ENCODE data around the gene HOXC11. TPM values are rescaled to one million over a fixed set of nuclear protein-coding genes. Genes with fewer than 3 reads are reported as not detected.

HOXC11 gene
- total RNA-seq, 1 donor from 2014 or later = not detected

DNA sequence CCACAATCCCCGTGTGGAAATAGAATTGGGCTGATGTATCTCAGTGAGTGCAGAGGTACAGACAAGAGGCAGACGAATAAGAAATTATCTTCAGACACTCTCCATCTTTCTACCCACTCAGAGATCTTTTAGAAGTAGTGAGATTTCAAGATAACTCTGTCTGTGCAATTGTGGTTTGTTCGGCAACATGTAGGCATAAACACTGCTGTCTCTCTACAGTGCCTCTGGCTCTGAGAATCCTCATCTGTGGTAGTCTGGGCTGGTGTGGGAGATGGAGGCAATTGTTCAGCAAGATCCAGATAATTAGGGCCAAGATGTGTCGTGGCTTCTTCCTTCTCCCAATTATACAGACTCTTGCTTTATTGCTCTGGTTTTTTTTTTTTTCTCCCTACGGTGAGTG lies 31.2 kb upstream of the HOXC11 start:
- no peak for DNase-seq (ENCODE audit: low spot score)

DNA sequence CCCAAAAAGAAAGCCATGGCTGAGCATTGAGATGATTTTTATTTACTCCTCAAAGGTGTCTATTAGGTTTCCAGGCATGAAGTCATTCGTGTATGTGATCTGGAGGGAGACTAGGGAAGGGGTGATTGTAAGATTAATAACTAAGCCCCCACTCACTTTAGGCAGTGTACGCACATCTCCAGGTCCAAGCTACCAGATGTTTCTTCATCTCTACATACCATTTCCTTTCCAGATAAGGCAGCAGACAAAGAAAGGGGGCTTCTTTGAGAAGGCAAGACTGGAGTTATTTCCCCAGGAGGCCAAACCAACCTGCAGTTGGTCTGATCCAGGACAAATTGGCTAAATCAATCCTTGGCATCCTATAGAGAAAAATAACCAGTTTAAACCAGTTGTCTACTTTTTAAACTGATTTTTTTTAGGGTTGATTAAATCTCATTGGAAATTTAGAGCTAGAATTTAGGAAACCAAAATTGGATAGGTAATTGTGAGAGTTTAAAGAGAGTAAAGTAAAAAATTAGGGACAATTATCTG lies 30.4 kb upstream of the HOXC11 start:
- DNase-seq (ENCODE audit: low spot score) = no peak

DNA sequence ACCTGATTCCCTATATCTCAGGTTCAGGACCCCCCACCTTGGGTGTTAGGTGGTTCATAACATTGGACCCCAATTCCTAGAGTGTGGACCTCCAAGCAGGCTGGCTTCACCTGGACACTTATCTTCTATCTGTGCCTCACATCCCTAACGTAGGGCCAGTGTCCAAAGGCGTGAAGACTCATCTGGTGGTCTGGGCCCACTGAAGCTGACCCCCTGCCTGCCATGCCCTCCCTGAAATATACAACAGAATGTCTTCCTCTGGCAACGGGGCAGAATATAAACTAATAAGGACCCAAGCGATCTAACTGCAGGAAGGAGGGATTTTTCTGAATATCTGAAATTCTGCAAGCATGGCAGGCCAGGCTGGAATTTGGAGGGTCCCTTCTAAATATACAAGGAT lies 28.7 kb upstream of the HOXC11 start:
- DNase-seq (ENCODE audit: low spot score) = no peak

DNA sequence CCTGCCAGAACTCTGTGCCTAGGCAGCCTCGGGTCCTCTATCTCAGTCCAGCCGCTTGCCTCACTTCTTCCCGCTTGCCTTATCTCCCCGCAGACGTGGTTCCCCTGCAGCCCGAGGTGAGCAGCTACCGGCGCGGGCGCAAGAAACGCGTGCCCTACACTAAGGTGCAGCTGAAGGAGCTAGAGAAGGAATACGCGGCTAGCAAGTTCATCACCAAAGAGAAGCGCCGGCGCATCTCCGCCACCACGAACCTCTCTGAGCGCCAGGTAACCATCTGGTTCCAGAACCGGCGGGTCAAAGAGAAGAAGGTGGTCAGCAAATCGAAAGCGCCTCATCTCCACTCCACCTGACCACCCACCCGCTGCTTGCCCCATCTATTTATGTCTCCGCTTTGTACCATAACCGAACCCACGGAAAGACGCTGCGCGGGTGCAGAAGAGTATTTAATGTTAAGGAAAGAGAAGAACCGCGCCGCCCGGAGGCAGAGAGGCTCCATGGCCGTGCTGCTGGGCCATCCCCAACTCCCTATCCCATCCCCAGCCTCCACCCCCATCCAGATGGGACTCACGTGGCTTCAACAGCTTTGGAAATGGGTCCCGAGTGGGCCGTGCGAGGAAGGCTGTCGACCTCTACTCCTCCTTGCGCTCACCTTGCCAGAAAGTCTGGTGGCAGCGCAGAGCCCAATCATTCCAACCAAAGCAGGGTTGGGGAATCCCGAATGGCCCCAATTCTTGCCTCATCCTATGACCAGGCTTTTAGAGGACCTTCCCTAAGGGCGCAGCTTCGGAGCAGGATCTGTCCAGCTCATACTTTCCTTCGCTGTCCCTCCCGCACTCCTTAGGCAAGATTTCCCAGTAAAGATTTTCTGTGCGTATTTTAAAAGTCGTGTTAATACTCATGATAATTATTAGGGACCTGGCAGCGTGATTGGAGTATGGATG lies 27.7 kb upstream of the HOXC11 start:
- DNase-seq (ENCODE audit: low spot score) = no peak

- no peak for DNase-seq (ENCODE audit: low spot score)
Measured at GRCh38 chr12:53947743-53948142, 25.2 kb upstream of the HOXC11 start.

GRCh38 chr12:53948650-53949593 lies 24.0 kb upstream of the HOXC11 start:
- no peak for DNase-seq (ENCODE audit: low spot score)

DNA sequence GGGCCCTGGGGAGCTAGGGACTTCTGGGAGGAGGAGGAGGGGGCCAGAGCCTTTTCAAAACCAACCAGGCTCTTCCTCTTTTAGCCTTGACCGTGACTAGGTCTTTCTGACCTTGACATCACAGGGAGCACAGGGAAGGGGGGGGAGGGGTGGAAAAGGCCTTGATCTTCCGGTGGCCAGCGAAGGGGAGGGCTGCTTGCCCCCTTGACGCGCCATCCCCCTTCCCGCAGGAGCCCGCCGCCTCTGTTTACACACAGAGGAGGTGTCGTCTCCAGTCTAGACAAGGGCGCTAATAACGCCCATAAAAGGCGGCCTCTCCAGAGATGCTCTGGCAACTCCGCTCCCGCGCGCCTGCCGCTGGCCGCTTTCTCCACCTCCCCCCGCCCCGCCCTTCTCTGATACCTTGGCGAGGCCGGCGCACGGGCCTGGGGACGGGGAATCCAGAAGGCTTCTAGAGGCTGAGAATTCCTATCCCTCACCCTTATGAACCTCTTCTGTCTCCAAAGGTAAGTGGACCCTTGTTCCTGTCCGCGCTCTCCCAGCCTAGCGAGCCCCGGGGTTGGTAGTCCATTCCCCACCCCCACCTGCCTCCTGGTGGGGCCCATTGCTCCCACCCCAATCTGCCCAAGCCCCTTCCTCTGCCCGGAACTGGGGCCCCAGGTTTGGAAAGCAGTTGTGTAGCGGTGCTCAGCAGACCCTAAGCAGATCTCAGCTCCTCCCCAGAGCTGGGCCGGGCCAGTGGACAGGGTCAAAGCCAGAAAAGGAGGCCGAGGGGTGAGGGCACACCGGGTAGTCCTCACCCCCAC lies 23.1 kb upstream of the HOXC11 start:
- no peak for DNase-seq (ENCODE audit: low spot score)

GRCh38 chr12:53950437-53950773 lies 22.5 kb upstream of the HOXC11 start:
- DNase-seq (ENCODE audit: low spot score) = no peak

- no peak for DNase-seq (ENCODE audit: low spot score)
Measured at GRCh38 chr12:53950789-53951576, 21.9 kb upstream of the HOXC11 start.

GRCh38 chr12:53951577-53952334 lies 21.2 kb upstream of the HOXC11 start:
- no peak for DNase-seq (ENCODE audit: low spot score)

GRCh38 chr12:53952335-53952694 lies 20.6 kb upstream of the HOXC11 start:
- no peak for DNase-seq (ENCODE audit: low spot score)

- no peak for DNase-seq (ENCODE audit: low spot score)
Measured at GRCh38 chr12:53952871-53953734, 19.8 kb upstream of the HOXC11 start.

DNA sequence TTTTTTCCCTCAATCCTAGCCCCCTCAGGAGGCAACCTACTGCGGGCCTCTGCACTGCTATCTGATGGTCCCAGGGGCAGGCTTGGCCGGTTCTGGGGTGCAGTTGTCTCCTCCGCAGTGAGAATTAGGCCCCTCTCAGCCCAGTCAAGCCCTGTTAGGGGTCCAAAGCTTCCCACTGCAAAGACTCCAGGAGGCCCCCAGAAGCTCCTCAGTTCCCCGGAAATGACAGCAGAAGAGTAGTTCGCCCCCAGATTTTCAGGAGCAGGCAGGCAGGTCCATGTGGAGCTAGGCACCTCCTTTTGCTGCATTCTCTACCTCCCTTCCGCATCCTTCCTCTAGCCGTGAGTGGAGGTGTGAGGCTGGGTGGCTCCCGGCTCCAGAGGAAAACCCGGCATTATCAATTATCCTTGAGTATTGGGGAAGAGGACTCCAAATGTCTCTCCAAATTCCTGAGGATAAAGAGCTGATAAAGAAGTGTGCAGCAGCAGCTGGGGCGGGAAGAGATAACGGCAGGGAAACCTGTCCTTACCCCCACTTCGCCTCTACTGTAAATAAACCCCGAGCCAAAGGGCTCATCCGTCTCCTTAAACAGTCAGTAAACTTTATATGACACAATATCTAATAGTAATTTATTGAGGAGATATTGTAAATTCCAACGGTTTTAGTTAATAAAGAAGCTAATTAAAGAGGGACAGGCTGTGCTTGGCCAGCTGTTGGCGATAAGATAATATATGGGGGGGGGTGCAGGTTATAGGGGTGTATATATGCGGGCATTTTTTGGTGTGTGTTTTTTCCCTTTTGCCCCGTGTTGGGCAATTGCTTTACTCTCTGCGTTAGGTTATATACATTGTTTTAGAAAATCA lies 18.9 kb upstream of the HOXC11 start:
- DNase-seq (ENCODE audit: low spot score) = peak; percentile 51

DNA sequence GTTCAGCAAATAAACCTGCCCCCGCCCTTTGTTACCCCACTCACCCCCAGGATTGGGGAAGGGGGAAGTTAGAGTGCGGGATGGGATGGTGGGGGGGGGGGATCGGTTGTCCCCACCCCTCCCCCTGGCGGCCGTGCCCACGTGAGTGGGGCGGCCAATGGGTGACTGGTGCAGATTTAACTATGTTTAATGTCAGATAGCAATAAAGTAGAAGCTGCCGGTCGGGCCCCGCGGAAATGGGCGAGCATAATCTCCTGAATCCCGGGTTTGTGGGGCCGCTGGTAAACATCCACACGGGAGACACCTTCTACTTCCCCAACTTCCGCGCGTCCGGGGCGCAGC lies 18.3 kb upstream of the HOXC11 start, which contains the start of gene HOXC12:
TSS of gene HOXC12 (plus strand) at position 210 of the 342 bp plus-strand sequence. CDS start at position 237, 27 bp downstream.
- DNase-seq (ENCODE audit: low spot score) = no peak

- no peak for DNase-seq (ENCODE audit: low spot score)
Measured at GRCh38 chr12:53955036-53955775, 17.7 kb upstream of the HOXC11 start.

DNA sequence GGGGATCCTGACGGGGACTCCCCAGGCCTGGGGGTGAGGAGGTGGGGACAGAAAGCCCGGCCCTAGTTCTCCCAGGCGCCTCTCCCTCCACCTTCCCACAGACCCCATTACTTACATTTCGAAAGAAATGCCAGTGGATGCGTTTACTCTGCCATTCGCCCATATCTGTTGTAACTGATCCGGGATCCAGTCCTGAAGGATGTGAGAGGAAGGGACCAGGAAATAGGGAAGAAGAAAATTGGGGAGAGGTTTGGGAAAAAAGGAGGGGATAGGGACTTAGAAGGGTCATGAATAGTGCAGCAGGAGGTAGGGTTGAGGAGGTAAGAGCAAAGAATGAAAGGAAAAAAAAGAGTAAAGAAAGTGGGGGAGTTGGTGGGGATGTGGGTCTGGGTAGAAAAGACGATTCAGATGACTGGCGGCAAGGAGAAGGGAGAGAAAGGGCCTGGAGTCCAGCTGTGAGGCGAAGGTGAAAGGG lies 17.1 kb upstream of the HOXC11 start:
- DNase-seq (ENCODE audit: low spot score) = no peak

Data from mesenteric fat pad (tissue), 1 donor.